RWPE2 (cell line): Measurements from ENCODE around the gene MFNG.

Experiments used
- ATAC-seq: fragments of 200-7000 bp; cut with Tn5 transposase; 3 replicates; pipeline ENCODE4 v1.9.1; 2021; ENCODE audit warnings: low read depth
- DNase-seq: peaks from one replicate; pipeline ENCODE4 v3.0.0-alpha.2; 2020; ENCODE audit warnings: low spot score
- H3K27ac ChIP-seq: fragments of 450-650 bp; 2 replicates; pipeline ENCODE4 v1.5.1; 2017; ENCODE audit warnings: mild to moderate bottlenecking; ENCODE audit not compliant: poor library complexity, severe bottlenecking
- H3K27me3 ChIP-seq: fragments of 250-450 bp; sonication (Bioruptor Pico); 2 replicates; pipeline ENCODE4 v1.5.1; 2021; ENCODE audit warnings: mild to moderate bottlenecking, moderate library complexity; ENCODE audit not compliant: insufficient read depth, poor library complexity, severe bottlenecking
- H3K36me3 ChIP-seq: fragments of 250-450 bp; sonication (Bioruptor Pico); 2 replicates; pipeline ENCODE4 v1.5.1; 2020; ENCODE audit warnings: low read depth, mild to moderate bottlenecking, moderate library complexity
- H3K4me1 ChIP-seq: fragments of 250-450 bp; sonication (Bioruptor Pico); 2 replicates; pipeline ENCODE4 v1.5.1; 2021; ENCODE audit warnings: mild to moderate bottlenecking, moderate library complexity; ENCODE audit not compliant: insufficient read depth, poor library complexity, severe bottlenecking
- H3K4me3 ChIP-seq: fragments of 250-450 bp; sonication (Bioruptor Pico); 2 replicates; pipeline ENCODE4 v1.5.1; 2021; ENCODE audit warnings: mild to moderate bottlenecking, moderate library complexity; ENCODE audit not compliant: severe bottlenecking
- H3K9me3 ChIP-seq: fragments of 250-450 bp; sonication (Bioruptor Pico); 2 replicates; pipeline ENCODE4 v1.5.1; 2021; ENCODE audit warnings: mild to moderate bottlenecking, moderate library complexity; ENCODE audit not compliant: severe bottlenecking
- CTCF ChIP-seq: fragments of 450-650 bp; IDR thresholded peaks from one replicate; pipeline ENCODE4 v1.5.1; 2017; ENCODE audit warnings: mild to moderate bottlenecking, moderate library complexity; ENCODE audit not compliant: poor library complexity, severe bottlenecking

MFNG gene

GRCh38 chr22:37498289-37498909 lies 12.2 kb upstream of the MFNG start:
- Histone ChIP-seq H3K27ac (peak overlapping the region; percentile 82), H3K36me3 (peaks cover 85% of the 10 kb centered on the region), H3K27me3 (no peaks in the 10 kb centered on the region), H3K4me3 (no peak overlapping the region), H3K9me3 (no peaks in the 10 kb centered on the region), H3K4me1 (peaks cover 37% of the 10 kb centered on the region)
- DNase-seq (no peak), ATAC-seq (no peak)
- peak; percentile 26 for TF ChIP-seq CTCF

DNA sequence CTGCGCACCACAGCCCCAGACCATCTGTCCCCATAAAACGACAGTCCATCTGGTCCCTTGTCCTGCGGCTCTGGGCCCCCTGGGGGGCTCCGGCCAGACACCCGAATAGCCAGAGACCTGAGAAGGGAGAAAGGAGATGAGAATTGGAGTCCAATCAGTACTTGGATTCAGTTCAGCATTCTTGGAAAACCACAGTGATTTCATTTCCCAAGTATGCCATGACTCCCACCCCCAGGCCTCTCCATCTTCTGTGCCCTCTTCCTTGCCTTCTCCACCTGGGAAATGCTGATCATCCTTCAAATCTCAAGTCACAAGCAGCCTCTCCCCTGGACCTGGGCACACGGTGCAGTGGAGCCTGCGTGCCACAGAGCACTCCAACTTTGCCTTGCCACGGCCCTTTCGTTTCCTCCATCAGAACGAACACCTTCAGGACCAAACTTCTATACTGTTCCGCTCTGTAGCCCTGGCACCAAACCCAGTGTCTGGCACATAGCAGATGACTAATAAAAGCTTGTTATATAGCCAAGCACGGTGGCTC lies 10.9 kb upstream of the MFNG start:
- H3K9me3 ChIP-seq = no peaks in the 10 kb centered on the region
- H3K27ac ChIP-seq = peak overlapping the region; percentile 82
- ATAC-seq (peak; percentile 78), DNase-seq (no peak)
- peaks cover 81% of the 10 kb centered on the region for H3K36me3 ChIP-seq
- peaks cover 24% of the 10 kb centered on the region for H3K4me1 ChIP-seq
- no peak for TF ChIP-seq CTCF
- no peak overlapping the region for H3K4me3 ChIP-seq
- H3K27me3 ChIP-seq = no peaks in the 10 kb centered on the region

DNA sequence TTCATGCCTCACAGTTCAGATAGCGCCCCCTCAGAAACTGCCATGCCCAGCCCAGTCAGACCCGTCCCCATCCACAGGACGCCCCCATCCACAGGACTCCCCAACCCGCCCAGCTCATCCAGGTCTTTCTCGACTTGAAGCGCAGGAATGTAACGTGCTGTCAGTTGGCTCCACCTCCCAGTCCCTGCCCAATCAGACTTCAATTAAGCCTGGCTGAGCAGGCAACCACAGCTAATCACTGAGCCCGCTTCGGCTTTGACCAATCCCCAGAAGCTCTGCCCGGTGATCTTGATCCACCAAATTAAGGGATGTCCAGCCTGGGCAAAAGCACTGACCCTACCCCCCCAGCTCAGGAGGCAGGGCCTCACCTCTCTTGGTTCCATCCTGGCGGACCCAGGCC lies 10.5 kb upstream of the MFNG start:
- TF ChIP-seq CTCF = no peak
- H3K27me3 ChIP-seq = no peaks in the 10 kb centered on the region
- peak overlapping the region; percentile 82 for H3K27ac ChIP-seq
- DNase-seq (no peak), ATAC-seq (peak; percentile 2; the same call in 1 of the 3 replicates)
- no peak overlapping the region for H3K4me3 ChIP-seq
- H3K4me1 ChIP-seq = peaks cover 20% of the 10 kb centered on the region
- no peaks in the 10 kb centered on the region for H3K9me3 ChIP-seq
- H3K36me3 ChIP-seq = peaks cover 81% of the 10 kb centered on the region

GRCh38 chr22:37493979-37494378 lies 7.8 kb upstream of the MFNG start:
- H3K27ac ChIP-seq = no peak overlapping the region
- H3K36me3 ChIP-seq = peaks cover 73% of the 10 kb centered on the region
- H3K9me3 ChIP-seq = no peaks in the 10 kb centered on the region
- no peaks in the 10 kb centered on the region for H3K27me3 ChIP-seq
- no peak for DNase-seq
- no peak overlapping the region for H3K4me3 ChIP-seq
- H3K4me1 ChIP-seq = peaks cover 13% of the 10 kb centered on the region
- no peak for ATAC-seq
- TF ChIP-seq CTCF = no peak
